ENCODE measurements around the gene NPTXR. TPM values are rescaled to one million over a fixed set of nuclear protein-coding genes. Genes with fewer than 3 reads are reported as not detected.

NPTXR gene
- total RNA-seq, 4 donors from 2014 or later: 3.6 to 8.7 (median 4.4) TPM

- WGBS, 2 donors: 75 to 77% methylated on average over 14 to 27 of the region's 30 CpGs
- Histone ChIP-seq H3K4me1 (no peaks in the 10 kb centered on the region), H3K27ac (no peak overlapping the region), H3K27me3 (no peaks in the 10 kb centered on the region), H3K9me3 (no peaks in the 10 kb centered on the region), H3K36me3 (no peaks in the 10 kb centered on the region), H3K4me3 (replicated peaks in 1 of 3) (no peak overlapping the region)
- intact Hi-C loops (cut with DNase I): no loop called here
- no peak for TF ChIP-seq POLR2A (IDR thresholded peaks at IDR 0.05)
- TF ChIP-seq CTCF (IDR thresholded peaks at IDR 0.05): no peak
- DNase-seq: no peak
Observed at GRCh38 chr22:38832005-38832978, 11.5 kb downstream of the NPTXR start.

GRCh38 chr22:38831166-38831945 is 12.5 kb downstream of the NPTXR start:
- Histone ChIP-seq H3K4me3 (replicated peaks in 1 of 3) (no peak overlapping the region), H3K36me3 (no peaks in the 10 kb centered on the region), H3K27ac (no peak overlapping the region), H3K4me1 (no peaks in the 10 kb centered on the region), H3K9me3 (no peaks in the 10 kb centered on the region), H3K27me3 (no peaks in the 10 kb centered on the region)
- DNase-seq: no peak
- TF ChIP-seq CTCF (IDR thresholded peaks at IDR 0.05) (no peak), POLR2A (IDR thresholded peaks at IDR 0.05) (no peak)
- WGBS, 2 donors: 92% methylated on average over 10 to 11 of the region's 16 CpGs
- intact Hi-C loops (cut with DNase I): no loop called here

GRCh38 chr22:38830845-38831108 is 13.1 kb downstream of the NPTXR start:
- TF ChIP-seq POLR2A (IDR thresholded peaks at IDR 0.05) (no peak), CTCF (IDR thresholded peaks at IDR 0.05) (no peak)
- 88 to 93% methylated on average over 7 of the region's 7 CpGs for WGBS, 2 donors
- intact Hi-C loops (cut with DNase I): no loop called here
- Histone ChIP-seq H3K4me3 (replicated peaks in 1 of 3) (no peak overlapping the region), H3K27ac (no peak overlapping the region), H3K36me3 (no peaks in the 10 kb centered on the region), H3K9me3 (no peaks in the 10 kb centered on the region), H3K4me1 (no peaks in the 10 kb centered on the region), H3K27me3 (no peaks in the 10 kb centered on the region)
- DNase-seq: no peak

GRCh38 chr22:38830026-38830844 is 13.6 kb downstream of the NPTXR start:
- Histone ChIP-seq H3K9me3 (no peaks in the 10 kb centered on the region), H3K36me3 (no peaks in the 10 kb centered on the region), H3K4me1 (no peaks in the 10 kb centered on the region), H3K27me3 (no peaks in the 10 kb centered on the region), H3K4me3 (replicated peaks in 1 of 3) (no peak overlapping the region), H3K27ac (no peak overlapping the region)
- no peak for DNase-seq
- 82 to 85% methylated on average over 17 of the region's 17 CpGs for WGBS, 2 donors
- TF ChIP-seq CTCF (IDR thresholded peaks at IDR 0.05) (no peak), POLR2A (IDR thresholded peaks at IDR 0.05) (no peak)
- intact Hi-C loops (cut with DNase I): no loop called here

Measured in thyroid gland (tissue), 4 donors.